ENCODE measurements around the gene RAD52.

The RAD52 gene

DNA sequence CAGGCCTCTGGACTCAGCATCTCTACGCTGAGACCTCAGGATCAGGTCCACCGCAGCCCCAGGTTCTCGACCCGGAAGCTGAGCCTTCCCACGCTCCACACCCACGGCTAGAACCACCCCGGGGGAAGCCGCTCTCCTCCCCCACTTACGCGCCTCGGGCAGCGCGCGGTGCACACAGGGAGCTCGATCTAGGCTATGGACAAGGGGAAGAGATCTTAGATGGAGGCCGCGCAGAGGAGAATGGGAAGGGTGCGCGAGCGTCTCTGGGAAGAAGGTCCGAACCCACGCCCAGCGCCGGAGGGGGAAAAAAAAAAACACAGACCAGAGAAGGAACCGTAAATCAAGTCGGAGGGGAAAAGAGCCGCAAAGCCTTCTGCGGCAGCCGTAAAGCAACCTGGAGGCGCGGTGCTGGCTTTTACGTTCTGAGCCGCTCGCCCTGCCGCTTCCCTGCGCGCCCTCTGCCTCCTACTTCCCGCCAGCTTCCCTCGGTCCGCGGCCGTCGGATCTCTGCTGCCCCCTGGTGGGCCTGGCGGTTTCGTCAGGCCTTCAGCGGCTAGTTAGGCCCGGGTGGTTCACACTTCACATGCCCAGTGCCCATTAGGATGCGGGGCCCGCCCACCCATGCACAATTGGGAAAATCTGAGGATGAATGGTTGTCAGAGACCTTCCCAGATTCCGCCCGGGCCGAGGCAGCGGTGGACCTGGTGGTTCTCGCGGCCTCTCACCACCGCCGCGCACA lies at the start of gene RAD52:
Gene RAD52 (minus strand): TSS at position 242 of the 739 bp plus-strand sequence. CDS start 16,636 bp downstream, outside the sequence.
- DNase-seq = peak; percentile 95

DNA sequence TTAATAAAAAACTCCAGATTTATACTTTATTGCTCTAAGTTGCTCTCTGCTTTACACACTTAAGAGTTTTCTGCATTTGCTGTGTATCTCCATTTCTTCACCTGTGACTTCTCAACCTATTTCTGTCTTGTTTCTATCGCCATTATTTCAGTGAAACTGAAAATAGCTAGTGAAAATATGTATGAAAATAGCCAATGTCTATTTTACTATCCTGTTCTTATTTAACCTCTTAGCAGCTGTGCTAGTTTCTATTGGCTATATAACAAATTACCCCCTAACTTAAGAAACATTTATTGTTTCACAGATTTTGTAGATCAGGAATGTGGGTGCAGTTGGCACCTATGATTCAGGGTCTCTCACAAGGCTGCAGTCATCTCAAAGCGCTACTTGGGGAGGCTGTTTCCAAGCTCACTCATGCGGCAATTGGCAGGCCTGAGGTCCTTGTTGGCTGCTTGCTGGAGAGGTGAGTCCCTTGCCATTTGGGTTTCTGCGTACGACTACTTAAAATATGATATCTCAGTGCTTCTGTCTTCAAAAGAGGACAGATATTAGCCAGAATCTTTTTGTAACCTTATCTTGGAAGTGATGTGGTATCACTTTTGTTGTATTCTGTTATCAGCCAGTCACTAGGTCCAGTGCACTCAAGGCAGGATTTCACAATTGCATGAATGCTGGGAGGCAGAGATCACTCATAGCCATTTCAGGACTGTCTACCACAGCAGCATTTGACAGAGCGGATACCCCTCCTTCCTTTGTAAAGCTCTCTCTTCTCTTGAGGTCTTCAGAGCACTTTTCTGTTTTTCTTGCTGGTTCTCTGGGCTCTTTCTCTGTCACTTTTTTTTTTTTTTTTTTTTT lies 48.8 kb upstream of the RAD52 start:
- no peak for DNase-seq

DNA sequence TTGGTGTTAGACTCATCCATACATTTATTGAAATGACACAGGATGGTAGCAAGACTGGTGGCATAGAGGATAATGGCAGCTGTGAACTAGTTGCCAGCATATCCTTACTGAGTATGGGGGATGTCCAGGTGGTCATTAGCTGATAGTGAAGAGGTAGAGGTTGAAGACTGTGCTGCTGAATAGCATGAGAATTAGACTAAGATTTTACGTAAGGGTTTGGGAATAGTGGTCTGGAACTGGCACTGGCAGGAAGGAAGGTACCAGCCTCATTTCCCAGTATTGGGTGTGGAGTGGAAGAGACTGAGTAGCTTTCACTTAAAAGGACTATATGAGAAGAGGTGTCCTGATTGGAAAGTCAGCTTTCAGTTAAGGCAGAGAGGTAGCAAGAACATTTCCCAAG lies 48.0 kb upstream of the RAD52 start:
- no peak for DNase-seq

DNA sequence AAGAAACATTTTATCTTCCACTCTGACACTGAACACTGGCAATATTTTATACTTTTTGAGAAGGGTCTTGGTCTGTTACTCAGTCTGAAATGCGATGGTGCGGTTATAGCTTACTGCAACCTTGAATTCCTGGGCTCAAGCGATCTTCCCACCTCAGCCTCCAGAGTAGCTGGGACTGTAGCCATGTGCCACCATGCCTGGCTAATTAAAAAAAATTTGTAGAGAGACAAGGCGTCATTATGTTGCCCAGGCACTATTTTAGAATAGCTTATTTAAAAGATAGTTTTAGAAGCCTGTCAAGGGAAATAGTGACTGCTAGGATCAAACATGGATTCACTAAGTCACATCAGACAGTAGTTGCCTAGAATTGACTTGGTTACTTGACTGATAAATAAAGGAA lies 47.4 kb upstream of the RAD52 start:
- DNase-seq = no peak

DNA sequence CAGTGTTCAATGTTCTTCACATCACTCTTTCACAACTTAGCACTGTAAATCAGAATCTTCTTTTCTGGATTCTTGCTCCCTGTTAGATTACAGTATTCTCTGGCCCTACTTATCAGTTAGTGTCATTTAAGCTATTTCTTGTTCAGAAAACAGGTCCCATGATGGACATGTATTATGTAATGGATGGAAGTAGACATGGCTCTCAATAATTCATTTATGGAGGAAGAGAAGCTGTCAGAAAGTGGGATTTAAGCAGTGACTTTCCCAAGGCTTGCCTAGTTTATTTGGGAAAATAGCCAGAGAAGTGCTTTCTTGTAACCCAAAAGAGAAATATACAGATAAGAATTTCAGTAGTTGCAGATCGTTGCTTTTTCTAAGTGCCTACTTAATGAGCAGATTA lies 43.2 kb upstream of the RAD52 start:
- DNase-seq = no peak

DNA sequence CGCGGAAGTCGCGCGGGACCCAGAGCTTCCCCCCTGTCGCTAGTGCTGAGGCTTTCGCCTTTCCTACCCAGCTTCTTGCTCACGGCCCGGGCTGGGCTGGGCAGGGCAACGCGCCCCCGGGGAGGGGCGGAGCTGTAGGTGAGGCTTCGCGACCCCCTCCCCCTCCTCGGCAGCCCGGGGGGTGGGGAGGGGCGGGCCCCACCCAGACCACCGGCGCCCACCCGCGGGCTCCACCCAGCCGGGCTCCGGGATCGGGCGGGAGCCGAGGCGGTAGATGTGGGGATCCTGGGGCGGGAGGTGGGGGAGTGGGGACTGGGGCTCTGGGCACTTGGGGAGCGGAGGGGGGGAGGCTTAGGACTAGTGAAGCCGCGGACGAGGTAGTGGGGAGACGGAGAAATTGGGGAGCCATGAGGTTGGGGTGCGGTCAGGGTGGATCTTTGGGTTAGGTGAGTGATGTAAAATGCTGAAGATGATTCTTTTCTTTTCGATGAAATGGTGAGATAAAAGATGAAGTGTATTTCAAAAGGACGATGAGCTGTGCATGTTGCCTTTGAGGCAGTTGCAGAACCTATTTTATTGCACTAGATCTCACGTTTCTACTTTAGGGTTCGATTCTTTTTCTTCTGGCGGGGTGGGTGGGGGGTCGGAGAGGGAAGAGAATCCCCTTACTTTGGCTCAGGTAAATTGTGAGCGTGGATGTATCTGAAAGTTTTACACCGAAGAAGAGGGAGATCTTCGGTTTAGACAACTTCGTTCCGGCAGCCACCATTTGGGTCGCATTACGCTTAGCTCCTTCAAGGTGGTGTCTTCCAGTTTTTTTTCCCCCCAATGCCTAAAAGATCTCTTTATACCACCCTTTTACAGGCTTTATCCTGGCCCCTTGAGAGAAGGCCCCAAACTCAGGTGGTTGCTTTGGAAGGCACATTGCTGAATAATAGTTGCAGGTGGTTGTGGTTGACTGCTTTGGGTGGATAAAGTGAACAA lies 42.1 kb upstream of the RAD52 start:
- DNase-seq = no peak

DNA sequence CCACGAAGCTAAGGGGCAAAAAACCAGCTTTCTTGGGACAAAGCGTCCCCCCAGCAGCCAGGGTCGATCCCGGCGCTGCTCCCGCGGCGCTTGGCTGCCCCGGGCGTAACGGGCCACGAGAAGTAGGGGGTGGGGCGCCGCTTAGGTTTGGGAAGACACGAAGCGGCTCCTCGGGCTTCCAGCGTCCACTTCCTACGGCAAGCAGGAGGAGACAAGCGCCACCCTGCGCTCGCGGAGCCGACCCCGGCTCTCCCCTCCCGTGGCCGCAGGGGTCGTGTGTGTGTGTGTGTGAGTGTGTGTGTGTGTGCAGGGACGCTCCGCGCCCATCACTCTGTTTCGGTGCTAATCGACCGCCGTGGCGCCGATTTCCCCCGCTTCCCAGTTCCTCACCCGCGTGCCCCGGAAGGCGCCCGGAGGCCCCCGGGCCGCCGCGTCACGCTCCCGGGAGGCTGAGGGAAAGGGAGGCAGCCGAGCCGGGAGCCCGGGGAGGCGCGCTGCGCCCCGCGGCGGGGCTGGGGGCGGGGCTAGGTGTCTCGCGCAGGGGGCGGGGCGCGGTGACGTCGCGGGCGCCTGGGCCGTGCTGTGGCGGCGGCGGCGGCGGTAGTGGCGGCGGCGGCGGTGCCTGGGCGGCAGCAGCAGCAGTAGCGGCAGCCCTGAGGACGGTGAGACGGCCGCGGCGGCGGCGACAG lies 41.3 kb upstream of the RAD52 start, which contains the start of gene ERC1:
Gene ERC1 (plus strand): TSS at position 563 of the 689 bp plus-strand sequence. CDS start 36,681 bp downstream, outside the sequence.
- DNase-seq = peak; percentile 76

DNA sequence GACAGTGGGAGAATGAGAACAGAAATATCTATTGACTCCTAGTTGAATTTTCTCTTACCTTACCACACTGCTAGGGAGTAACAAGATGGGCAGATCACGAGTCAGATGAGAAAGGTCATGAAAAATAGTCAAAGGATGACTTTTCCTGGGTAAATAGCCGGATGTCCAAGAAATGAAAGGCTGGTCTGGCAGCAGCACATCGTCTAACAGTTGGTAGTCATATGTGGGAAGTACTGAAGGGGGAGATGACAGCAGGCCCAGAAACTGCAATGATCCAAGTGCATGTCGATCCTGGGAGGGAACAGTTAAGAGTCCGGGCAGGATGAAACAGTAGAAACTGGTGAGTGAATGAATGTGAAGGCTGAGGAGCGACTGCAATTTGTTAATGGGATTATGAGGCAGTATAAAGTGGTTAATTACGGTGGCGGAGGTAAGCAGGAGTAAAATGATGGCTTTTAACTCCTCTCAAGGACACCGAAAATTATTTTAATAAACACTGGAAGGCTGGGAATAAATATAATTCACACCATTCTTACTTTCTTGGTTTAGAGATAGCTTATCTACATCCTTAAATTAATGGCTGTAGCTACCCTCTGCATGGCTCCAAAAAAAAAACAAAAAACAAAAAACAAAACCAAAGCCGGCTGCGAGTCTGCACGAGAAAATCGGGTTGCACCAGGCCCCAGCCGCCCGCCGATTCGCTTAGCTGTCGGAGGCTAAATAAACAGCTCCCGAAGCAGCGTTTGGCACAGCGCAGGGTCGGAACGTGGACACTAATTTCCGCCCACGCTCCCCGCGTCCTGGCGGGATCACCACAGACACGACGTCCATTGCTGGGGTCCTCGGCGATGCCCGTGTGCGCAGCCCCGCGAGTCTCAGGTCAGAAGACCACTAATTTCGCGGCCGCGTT lies 40.5 kb upstream of the RAD52 start:
- DNase-seq = no peak

DNA sequence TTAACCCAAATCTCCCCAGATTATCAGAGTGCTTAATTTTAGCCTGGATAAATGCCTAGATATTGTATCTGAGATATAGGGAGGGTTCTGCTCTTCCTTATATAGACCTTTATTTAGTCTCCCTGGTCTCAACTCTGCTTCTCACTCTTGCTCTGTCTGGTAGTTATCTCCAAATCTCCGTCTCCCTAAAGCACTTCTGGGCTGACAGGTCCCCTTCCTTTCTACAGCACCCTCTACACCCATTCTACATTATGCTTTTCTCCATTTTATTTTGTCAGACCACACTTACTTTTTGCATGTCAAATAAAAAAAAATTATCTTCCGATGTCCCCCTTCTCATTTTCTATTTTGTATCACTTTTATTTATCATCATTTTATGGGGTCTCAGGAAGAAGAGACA lies 39.6 kb upstream of the RAD52 start:
- DNase-seq = no peak

DNA sequence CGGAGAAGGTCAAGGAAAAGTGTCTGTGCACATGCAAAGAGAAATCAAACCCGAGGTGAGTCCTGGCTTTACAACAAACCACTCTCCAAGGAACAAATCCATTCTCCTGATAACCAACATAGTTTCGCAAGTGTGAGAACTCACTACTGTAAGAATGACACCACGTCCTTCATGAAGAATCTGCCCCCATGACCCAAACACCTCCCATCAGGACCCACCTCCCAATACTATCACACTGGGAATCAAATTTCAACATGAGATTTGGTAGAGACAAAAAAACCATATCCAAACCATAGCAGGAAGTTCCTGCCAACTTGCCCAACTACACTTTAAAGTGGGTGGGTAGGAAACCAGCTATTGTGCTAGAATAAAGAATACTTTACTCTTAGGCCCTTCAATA lies 39.2 kb upstream of the RAD52 start:
- DNase-seq = no peak

DNA sequence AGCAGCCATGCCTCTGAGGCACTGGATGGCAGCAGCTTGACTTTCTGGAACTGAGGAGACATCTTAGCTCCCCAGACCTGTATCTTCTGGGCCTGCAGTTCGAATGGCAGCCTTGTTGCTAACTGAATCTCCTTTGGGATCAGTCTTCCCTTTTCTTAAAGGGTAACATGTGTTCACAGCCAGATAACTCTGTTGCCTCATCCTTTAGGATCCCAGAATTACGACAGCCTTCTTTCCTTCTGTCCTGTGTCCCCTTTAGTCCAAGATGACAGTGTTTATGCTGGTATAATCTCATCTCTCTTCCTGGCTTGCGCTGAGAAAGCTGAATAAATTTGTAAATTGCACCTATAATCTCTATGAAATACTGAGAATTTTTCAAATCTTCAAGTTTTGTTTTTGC lies 32.5 kb upstream of the RAD52 start:
- DNase-seq = no peak

DNA sequence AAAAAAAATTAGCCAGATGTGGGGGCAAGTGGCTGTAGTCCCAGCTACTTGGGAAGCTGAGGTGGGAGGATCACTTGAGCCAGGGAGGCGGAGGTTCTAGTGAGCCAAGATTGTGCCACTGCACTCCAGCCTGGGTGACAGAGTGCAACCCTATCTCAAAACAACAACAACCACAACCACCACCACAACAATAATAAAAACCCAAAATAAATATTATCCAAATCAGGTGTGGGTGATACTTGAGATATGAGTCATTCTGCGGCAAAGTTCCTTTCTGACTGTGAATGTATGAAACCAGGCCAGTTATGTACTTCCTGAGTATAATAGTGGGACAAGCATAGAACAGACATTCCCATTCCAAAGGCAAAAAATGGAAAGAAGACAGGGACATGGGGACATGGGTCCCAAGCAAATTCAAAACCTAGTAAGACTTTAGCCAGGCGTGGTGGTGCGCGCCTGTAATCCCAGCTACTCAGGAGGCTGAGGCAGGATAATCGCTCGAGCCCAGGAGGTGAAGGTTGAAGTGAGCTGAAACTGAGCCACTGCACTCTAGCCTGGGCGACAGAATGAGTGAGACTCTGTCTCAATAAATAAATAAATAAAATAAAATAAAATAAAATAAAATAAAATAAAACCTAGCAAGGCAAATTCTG lies 31.8 kb upstream of the RAD52 start:
- no peak for DNase-seq

DNA sequence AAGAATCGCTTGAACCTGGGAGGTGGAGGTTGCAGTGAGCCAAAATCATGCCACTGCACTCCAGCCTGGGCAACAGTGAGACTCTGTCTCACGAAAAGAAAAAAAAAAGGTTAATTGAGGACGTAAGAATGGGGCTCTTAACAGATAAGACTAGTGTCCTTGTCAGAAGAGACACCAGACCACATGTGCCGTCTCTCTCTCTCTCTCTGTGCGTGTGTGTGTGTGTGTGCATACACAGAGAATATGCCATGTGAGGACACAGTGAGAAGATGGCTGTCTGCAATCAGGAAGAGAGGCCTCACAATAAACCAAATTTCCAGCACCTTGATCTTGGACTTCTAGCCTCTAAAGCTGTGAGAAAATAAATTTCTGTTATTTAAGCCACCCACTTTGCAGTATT lies 29.9 kb upstream of the RAD52 start:
- no peak for DNase-seq

DNA sequence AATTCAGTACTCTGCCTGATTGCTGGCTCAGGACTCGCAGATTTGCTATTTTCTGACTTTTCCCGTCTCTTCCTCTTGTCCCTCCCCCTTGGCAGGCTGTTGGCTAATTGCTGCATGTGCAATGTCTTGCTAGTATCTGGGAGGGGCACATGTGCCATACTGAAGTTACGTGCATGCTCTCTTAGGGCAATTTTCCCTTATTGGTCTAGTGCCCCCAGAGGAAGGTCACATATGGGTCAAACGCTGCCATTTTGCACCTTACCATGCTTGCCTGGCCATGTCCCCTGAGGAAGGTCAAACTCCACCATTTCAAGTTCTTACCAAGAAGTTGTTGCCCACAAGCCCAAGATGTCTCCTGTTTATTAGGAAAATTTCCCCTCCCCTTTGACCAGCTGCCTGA lies 27.7 kb upstream of the RAD52 start:
- no peak for DNase-seq

DNA sequence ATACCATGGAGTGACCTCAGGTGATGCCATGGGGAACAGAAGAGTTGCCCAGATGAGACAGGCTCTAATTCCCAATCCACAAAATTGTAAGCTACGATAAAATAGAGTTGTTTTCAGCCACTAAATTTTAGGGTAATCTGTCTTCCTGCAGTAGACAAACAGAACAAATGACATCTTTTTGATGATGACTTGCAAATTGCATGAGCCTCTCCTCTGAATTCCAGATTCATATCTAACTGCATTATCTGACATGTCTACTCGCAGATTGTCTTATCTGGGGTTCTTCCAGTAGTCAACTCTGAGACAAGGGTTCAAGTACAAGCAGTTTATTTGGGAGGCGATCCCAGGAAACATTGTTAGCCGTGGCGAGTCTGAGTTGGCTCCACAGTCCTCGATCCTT lies 27.1 kb upstream of the RAD52 start:
- DNase-seq = no peak

DNA sequence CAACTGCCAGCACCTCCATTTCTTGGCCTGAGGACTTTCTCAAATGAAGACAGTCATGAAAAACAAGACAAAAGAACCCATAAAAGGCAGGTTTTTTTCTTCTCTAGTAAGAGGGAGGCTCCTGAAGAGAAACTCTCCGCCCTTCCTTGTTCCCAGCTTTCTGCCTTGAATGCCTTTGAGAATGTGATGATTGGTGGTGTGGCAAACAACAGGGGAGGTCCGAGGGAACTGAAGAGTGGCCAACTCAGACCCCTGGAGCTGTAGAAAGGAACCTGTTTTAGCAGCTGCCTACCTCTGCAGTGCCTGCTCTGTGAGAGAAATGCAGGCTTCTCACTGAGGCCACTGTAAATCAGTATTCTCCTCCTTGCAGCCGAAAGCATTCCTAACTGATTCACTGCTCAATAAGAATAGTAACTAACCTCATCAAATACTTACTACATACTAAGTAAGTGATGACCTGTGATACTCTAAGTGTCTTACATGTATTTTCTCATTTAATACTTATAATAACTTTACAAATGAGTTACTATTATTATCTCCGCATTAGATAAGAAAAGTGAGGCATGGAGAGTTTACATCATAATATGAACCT lies 24.9 kb upstream of the RAD52 start:
- DNase-seq = no peak

DNA sequence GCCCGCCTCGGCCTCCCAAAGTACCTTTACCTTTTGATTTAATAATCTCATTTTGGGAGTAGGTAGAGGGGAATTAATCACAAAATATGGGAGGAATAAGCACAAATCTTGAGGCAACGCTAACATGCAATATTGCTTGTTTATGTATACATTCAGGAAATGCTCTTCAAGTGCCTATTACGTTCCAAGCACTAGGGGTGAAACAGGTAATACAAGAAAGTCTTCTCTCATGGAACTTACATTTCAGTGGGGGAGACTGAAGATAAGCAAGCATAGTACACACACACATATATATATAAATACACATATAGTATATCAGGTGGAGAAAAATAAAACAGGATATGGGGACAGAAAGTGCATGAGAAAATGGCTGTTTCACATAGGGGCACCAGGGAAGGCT lies 22.5 kb upstream of the RAD52 start:
- DNase-seq = no peak

DNA sequence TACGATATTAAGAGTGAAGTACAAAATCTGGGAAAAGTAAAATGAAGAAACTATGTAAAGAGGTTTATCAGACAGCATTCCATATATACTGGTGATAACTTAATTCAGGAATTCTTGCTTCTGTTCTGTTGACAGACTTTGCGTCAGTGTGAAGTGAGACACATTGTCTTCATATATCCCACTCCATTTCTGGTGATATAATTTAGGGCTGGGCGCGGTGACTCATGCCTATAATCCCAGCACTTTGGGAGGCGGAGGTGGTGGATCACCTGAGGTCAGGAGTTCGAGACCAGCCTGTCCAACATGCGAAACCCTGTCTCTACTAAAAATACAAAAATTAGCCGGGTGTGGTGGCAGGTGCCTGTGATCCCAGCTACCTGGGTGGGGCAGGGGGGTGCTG lies 20.3 kb upstream of the RAD52 start:
- no peak for DNase-seq

DNA sequence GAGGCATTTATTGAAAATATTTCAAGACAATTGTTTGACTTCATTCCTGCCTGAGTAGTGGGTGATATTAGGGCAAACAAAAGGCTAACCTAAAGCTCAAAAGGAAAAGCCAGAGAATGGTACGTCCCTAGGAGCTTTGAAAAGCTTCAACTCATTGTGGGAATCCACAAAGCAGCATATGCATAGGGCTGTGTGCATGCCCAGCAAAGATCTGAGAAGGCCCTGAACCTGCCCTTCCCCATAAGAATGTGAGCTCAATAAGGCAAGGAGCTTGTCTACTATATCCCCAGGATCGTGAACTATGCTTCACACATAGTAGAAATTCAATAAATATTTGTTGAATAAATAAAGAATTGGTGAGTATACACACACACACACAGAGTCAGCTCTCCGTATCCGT lies 19.1 kb upstream of the RAD52 start:
- no peak for DNase-seq

DNA sequence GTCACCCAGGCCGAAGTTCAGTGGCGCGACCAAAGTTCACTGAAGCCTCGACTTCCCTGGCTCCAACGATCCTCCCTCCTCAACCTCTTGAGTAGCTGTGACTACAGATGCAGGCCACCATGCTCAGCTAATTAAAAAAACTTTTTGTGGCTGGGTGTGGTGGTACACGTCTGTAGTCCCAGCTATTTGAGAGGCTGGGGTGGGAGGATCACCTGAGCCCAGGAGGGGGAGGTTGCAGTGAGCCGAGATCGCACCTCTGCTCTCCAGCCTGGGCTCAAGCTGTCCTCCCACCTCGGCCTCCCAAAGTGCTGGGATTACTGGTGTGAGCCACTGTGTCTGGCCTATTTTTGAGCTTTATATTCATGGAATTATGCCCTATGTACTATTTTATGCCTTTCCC lies 18.1 kb upstream of the RAD52 start:
- DNase-seq = no peak
